Subcutaneous adipose tissue (tissue), 4 donors: ENCODE measurements around the gene ETNK1. TPM values are rescaled to one million over a fixed set of nuclear protein-coding genes. Genes with fewer than 3 reads are reported as not detected.

Source experiments
- CTCF ChIP-seq: fragments of 450-650 bp; IDR thresholded peaks from one replicate; pipeline ENCODE4 v1.5.1; 2016; ENCODE audit warnings: low read depth, mild to moderate bottlenecking, control low read depth, antibody characterized with exemption, moderate library complexity
- total RNA-seq, 4 donors: library from RNA; depleted of rRNA; stranded (reverse); fragments of >200 nt; gene quantifications; one replicate each; pipeline ENCODE4 v1.1.0, GENCODE V29; 2016

ETNK1 gene
- total RNA-seq, 4 donors from 2014 or later, result 31.6 to 80.6 (median 38.6) TPM

GRCh38 chr12:22709292-22709691, 84.3 kb downstream of the ETNK1 start:
- TF ChIP-seq CTCF, result no peak

- no peak for TF ChIP-seq CTCF
Observed at GRCh38 chr12:22712083-22712482, 87.1 kb downstream of the ETNK1 start.

GRCh38 chr12:22715254-22715653, 90.3 kb downstream of the ETNK1 start:
- TF ChIP-seq CTCF, result no peak

- TF ChIP-seq CTCF, result no peak
Observed at GRCh38 chr12:22719745-22720144, 94.8 kb downstream of the ETNK1 start.

- no peak for TF ChIP-seq CTCF
Observed at GRCh38 chr12:22722081-22722480, 97.1 kb downstream of the ETNK1 start.

GRCh38 chr12:22722779-22723178, 97.8 kb downstream of the ETNK1 start:
- no peak for TF ChIP-seq CTCF

GRCh38 chr12:22728987-22729386, 104.0 kb downstream of the ETNK1 start:
- TF ChIP-seq CTCF, result no peak

GRCh38 chr12:22729431-22729956, 104.5 kb downstream of the ETNK1 start:
- TF ChIP-seq CTCF, result no peak
